ENCODE data around the gene HOXA13.

DNA sequence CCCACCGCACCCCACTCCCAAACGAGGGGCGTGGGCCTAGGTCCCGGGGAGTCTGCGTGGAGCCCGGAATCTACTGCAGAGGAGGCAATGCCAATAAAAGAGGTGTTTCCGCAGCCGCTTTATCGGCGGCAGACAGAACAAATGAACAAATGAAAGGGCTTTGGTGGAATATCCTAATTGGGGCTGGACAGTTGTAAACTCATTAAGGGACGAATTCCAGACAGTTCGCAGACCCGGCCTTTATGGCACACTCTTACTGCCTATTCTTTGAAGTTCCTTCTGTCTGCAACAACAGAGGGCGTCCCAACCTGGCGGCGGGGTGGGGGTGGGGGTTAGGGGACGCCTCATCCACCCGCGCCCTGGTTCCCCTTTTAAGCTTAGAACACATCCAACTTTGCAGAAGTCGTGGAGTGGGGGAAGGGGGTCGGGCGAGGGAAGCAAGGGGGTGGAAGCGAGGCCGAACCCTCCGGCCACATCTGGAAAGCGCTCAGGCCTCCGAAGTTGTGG lies 38.6 kb downstream of the HOXA13 start:
- 0 out of 2 replicates have a peak, but pooled peaks have one; percentile 17 for TF ChIP-seq CTCF (IDR thresholded peaks at IDR 0.05; ENCODE audit: low read depth, low read length)
- no peak for TF ChIP-seq EZH2phosphoT487 (IDR thresholded peaks at IDR 0.05; ENCODE audit: low read depth)
